SU-DHL-6 (cell line): ENCODE results near the gene SLC7A7.
A peak's percentile ranks its signal among the peaks of the same experiment; 100 is the strongest.
"Not testable (repeated sequence)": the region's sequence is repeated elsewhere in the genome, so short reads cannot be mapped to it uniquely, and the experiment has no call there.

Experiments
- H2AFZ ChIP-seq: fragments of 200-600 bp; sonication (generic); 2 replicates; pipeline ENCODE4 v1.6.1; 2014; ENCODE audit warnings: low read depth, mild to moderate bottlenecking, moderate library complexity, mixed read lengths, antibody characterized with exemption, low read length; ENCODE audit not compliant: severe bottlenecking
- H3F3A ChIP-seq: fragments of 200-600 bp; shearing (Covaris generic); 2 replicates; pipeline ENCODE4 v1.6.0; 2016; ENCODE audit warnings: antibody characterized with exemption, mild to moderate bottlenecking; ENCODE audit not compliant: insufficient read depth
- H3K27ac ChIP-seq: fragments of 200-600 bp; sonication (generic); 2 replicates; pipeline ENCODE4 v1.5.1; 2016; ENCODE audit warnings: low read depth, mild to moderate bottlenecking, low read length, moderate library complexity, mixed read lengths
- H3K27me3 ChIP-seq: fragments of 200-600 bp; sonication (generic), shearing (Covaris generic); 2 replicates; pipeline ENCODE4 v1.6.0; 2014; ENCODE audit warnings: mild to moderate bottlenecking, low read length
- H3K36me3 ChIP-seq: fragments of 200-600 bp; sonication (generic); 2 replicates; pipeline ENCODE4 v1.6.1; 2014; ENCODE audit warnings: mild to moderate bottlenecking, low read length, mixed read lengths
- H3K4me2 ChIP-seq: fragments of 300-600, 200-600 bp; shearing (Covaris generic), sonication (generic); 2 replicates; pipeline ENCODE4 v1.6.0; 2014; ENCODE audit warnings: low read length, low read depth, mild to moderate bottlenecking; ENCODE audit not compliant: poor library complexity, severe bottlenecking
- H3K4me3 ChIP-seq: fragments of 200-600 bp; sonication (generic); 2 replicates; pipeline ENCODE4 v1.5.1; 2014; ENCODE audit warnings: antibody characterized with exemption, low read length, mild to moderate bottlenecking, mixed read lengths; ENCODE audit not compliant: insufficient read depth, poor library complexity, severe bottlenecking
- H3K79me2 ChIP-seq: fragments of 200-600 bp; sonication (generic); 2 replicates; pipeline ENCODE4 v1.6.1; 2014; ENCODE audit warnings: mild to moderate bottlenecking, low read length, moderate library complexity; ENCODE audit not compliant: insufficient read depth
- H3K9ac ChIP-seq: fragments of 200-600 bp; sonication (generic); 2 replicates; pipeline ENCODE4 v1.7.0; 2014; ENCODE audit warnings: mild to moderate bottlenecking, low read length
- H3K9me2 ChIP-seq: fragments of 200-600 bp; sonication (generic); replicated peaks from 2 replicates; pipeline ENCODE4 v1.6.1; 2014; ENCODE audit warnings: low read length; ENCODE audit not compliant: insufficient read depth
- H3K9me3 ChIP-seq: fragments of 200-600 bp; sonication (generic); 2 replicates; pipeline ENCODE4 v1.6.1; 2014; ENCODE audit warnings: low read length, mixed read lengths; ENCODE audit not compliant: insufficient read depth
- H4K20me1 ChIP-seq: fragments of 200-600 bp; sonication (generic); 2 replicates; pipeline ENCODE4 v1.6.1; 2014; ENCODE audit warnings: low read depth, mild to moderate bottlenecking, antibody characterized with exemption, low read length, moderate library complexity, mixed read lengths
- CTCF ChIP-seq: fragments of 200-600 bp; sonication (generic); IDR thresholded peaks from one replicate; pipeline ENCODE4 v1.5.1; 2017; ENCODE audit warnings: antibody characterized with exemption, mild to moderate bottlenecking, low read length, moderate library complexity; ENCODE audit not compliant: insufficient read depth, poor library complexity, severe bottlenecking
- EZH2phosphoT487 ChIP-seq: fragments of 200-600 bp; sonication (generic), shearing (Covaris generic); conservative IDR thresholded peaks from 2 replicates; pipeline ENCODE4 v1.6.1; 2018; ENCODE audit warnings: mild to moderate bottlenecking, antibody characterized with exemption, low read length, moderate library complexity, mixed read lengths

Gene SLC7A7

GRCh38 chr14:22852940-22853767 lies 37.9 kb upstream of the SLC7A7 start:
- Histone ChIP-seq H3F3A (0 out of 2 replicates have a peak, but pooled peaks cover 3% of the 10 kb centered on the region), H2AFZ (peak overlapping the region; percentile 91), H3K4me3 (peak overlapping the region; percentile 52), H3K9me2 (no peaks in the 10 kb centered on the region), H3K27ac (no peak overlapping the region; the same call in 1 of the 2 replicates), H3K9me3 (no peaks in the 10 kb centered on the region), H4K20me1 (no peaks in the 10 kb centered on the region), H3K27me3 (no peaks in the 10 kb centered on the region), H3K79me2 (no peaks in the 10 kb centered on the region), H3K9ac (peak overlapping the region; percentile 66), H3K36me3 (no peaks in the 10 kb centered on the region), H3K4me2 (peak overlapping the region; percentile 89)
- TF ChIP-seq CTCF (peak; percentile 83), EZH2phosphoT487 (no peak)

- H3K27ac ChIP-seq = no peak overlapping the region
- H3K27me3 ChIP-seq = no peaks in the 10 kb centered on the region
- peak overlapping the region; percentile 66; the same call in 1 of the 2 replicates for H3K9ac ChIP-seq
- no peaks in the 10 kb centered on the region for H3K79me2 ChIP-seq
- peak overlapping the region; percentile 91 for H2AFZ ChIP-seq
- 0 out of 2 replicates have a peak, but pooled peaks cover 3% of the 10 kb centered on the region for H3F3A ChIP-seq
- TF ChIP-seq EZH2phosphoT487 (no peak), CTCF (no peak)
- no peaks in the 10 kb centered on the region for H3K9me3 ChIP-seq
- no peaks in the 10 kb centered on the region for H3K9me2 ChIP-seq
- H4K20me1 ChIP-seq = no peaks in the 10 kb centered on the region
- no peak overlapping the region for H3K4me3 ChIP-seq
- H3K4me2 ChIP-seq = peak overlapping the region; percentile 89
- no peaks in the 10 kb centered on the region for H3K36me3 ChIP-seq
Observed at GRCh38 chr14:22852599-22852939, 37.3 kb upstream of the SLC7A7 start.

- not testable (repeated sequence) for H3K9me2 ChIP-seq, H3F3A ChIP-seq, H3K27ac ChIP-seq, H3K9me3 ChIP-seq, H3K4me2 ChIP-seq, H4K20me1 ChIP-seq, H3K36me3 ChIP-seq, H3K27me3 ChIP-seq, H3K9ac ChIP-seq, H3K79me2 ChIP-seq, H3K4me3 ChIP-seq
- H2AFZ ChIP-seq = peak overlapping the region; percentile 91
Observed at GRCh38 chr14:22852178-22852577, 36.9 kb upstream of the SLC7A7 start.
